Omental fat pad (tissue), 4 donors: ENCODE results near the gene PRSS50. TPM values are rescaled to one million over a fixed set of nuclear protein-coding genes. Genes with fewer than 3 reads are reported as not detected.

Experiments
- ATAC-seq: fragments of 150-250 bp; one replicate; pipeline ENCODE4 v1.9.1; 2016; ENCODE audit warnings: mild to moderate bottlenecking, moderate library complexity; ENCODE audit not compliant: low FRiP score
- DNase-seq: peaks from one replicate; pipeline ENCODE4 v3.0.0-alpha.2; 2019; ENCODE audit warnings: low spot score
- total RNA-seq, 4 donors: library from RNA; depleted of rRNA; stranded (reverse); fragments of >200 nt; gene quantifications; one replicate each; pipeline ENCODE4 v1.1.0, GENCODE V29; 2016
- TF ChIP-seq, protein P1 (sequence below), 3 donors: fragments of 450-650 bp; IDR thresholded peaks; one replicate each; pipeline ENCODE4 v1.5.1; 2016 to 2017; ENCODE audit warnings: antibody characterized with exemption in 3 of 3, mild to moderate bottlenecking in 3 of 3, moderate library complexity in 2 of 3

PRSS50 gene
- total RNA-seq, 4 donors from 2014 or later = 0.32 TPM; not detected in 3

- ATAC-seq = no peak
- TF ChIP-seq, protein P1, sequence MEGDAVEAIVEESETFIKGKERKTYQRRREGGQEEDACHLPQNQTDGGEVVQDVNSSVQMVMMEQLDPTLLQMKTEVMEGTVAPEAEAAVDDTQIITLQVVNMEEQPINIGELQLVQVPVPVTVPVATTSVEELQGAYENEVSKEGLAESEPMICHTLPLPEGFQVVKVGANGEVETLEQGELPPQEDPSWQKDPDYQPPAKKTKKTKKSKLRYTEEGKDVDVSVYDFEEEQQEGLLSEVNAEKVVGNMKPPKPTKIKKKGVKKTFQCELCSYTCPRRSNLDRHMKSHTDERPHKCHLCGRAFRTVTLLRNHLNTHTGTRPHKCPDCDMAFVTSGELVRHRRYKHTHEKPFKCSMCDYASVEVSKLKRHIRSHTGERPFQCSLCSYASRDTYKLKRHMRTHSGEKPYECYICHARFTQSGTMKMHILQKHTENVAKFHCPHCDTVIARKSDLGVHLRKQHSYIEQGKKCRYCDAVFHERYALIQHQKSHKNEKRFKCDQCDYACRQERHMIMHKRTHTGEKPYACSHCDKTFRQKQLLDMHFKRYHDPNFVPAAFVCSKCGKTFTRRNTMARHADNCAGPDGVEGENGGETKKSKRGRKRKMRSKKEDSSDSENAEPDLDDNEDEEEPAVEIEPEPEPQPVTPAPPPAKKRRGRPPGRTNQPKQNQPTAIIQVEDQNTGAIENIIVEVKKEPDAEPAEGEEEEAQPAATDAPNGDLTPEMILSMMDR (IDR thresholded peaks at IDR 0.05) = no peak
- peak; percentile 17 for DNase-seq
Observed at GRCh38 chr3:46670000-46670890, 47.4 kb downstream of the PRSS50 start.

- ATAC-seq (no peak), DNase-seq (peak; percentile 14)
- TF ChIP-seq, protein P1 (IDR thresholded peaks at IDR 0.05) = no peak
Observed at GRCh38 chr3:46669191-46669999, 48.3 kb downstream of the PRSS50 start.

DNA sequence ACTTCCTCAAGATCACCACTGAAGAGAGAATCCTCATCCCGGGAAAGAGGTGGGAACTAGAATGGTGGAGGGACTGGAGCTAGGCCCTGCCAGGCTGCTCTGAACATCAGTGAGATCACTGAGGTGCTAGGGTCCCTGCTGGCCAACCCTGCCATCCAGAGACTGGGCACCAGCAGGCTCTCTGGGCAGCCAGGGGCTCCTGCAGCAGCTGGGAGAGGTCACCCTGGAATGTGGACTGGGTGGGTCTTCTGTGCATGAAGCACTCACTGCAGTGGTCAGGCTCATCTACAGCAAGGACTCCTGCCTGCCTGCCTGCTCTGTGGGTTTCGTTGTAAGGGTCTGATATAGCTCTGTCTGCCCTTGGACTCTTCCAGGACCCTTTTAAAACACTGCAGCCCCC, 49.1 kb downstream of the PRSS50 start:
- ATAC-seq (no peak), DNase-seq (peak; percentile 1)
- TF ChIP-seq, protein P1 (IDR thresholded peaks at IDR 0.05) = no peak

GRCh38 chr3:46668116-46668515, 49.6 kb downstream of the PRSS50 start:
- TF ChIP-seq, protein P1 (IDR thresholded peaks at IDR 0.05) = no peak
- ATAC-seq = no peak
- DNase-seq = peak; percentile 18

- DNase-seq (peak; percentile 21), ATAC-seq (no peak)
- TF ChIP-seq, protein P1 (IDR thresholded peaks at IDR 0.05) = no peak
Observed at GRCh38 chr3:46667657-46668056, 50.0 kb downstream of the PRSS50 start.

DNA sequence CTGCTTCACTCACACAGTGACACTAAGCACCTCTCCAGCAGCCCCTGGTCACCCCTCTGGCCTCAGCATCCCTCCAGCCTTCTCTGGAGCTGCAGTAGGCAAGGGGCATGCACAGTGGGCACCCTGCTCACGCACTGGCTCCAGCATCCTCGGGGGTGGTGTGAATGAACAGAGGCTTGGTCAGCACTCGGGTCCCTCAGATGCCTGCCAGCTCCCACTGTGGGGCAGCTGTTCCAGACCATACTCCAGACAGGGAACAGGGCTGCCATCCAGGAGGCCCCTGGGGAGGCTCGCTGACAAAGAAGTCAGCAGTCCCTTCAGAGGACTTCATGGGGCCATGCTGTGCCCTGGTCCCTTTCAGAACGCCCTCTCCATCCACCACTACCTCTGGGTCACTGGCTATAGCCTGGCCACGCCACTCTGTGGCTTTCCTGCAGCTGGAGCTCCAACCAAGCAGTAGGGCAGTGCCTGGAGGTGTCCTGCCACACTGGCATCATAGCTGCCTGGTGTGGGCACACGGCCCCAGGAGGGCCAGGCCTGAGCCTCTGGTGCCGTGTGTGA, 50.5 kb downstream of the PRSS50 start:
- TF ChIP-seq, protein P1 (IDR thresholded peaks at IDR 0.05) = no peak
- peak; percentile 14 for DNase-seq
- ATAC-seq = no peak
